Measurements from ENCODE around the gene OR2T11.
"Not testable (repeated sequence)": the region's sequence is repeated elsewhere in the genome, so short reads cannot be mapped to it uniquely, and the experiment has no call there.

OR2T11 gene

GRCh38 chr1:248634991-248635390, at the start of gene OR2T11:
Gene OR2T11 (minus strand): TSS chr1:248635091. CDS start chr1:248627128, 7,963 bp downstream.
- DNase-seq, result not testable (repeated sequence)

- DNase-seq, result no peak
Measured at GRCh38 chr1:248681651-248682050, 46.8 kb upstream of the OR2T11 start.

GRCh38 chr1:248670003-248670402, 35.1 kb upstream of the OR2T11 start:
- DNase-seq, result no peak

- not testable (repeated sequence) for DNase-seq
Measured at GRCh38 chr1:248663453-248664328, 28.8 kb upstream of the OR2T11 start.

GRCh38 chr1:248656797-248657196, 21.9 kb upstream of the OR2T11 start:
- DNase-seq, result not testable (repeated sequence)

- not testable (repeated sequence) for DNase-seq
Measured at GRCh38 chr1:248655354-248655753, 20.5 kb upstream of the OR2T11 start, which contains the start of gene OR2T27. Gene OR2T27 (minus strand): TSS chr1:248655528. CDS start chr1:248650884, 4,644 bp downstream.

GRCh38 chr1:248648770-248649536, 14.1 kb upstream of the OR2T11 start:
- not testable (repeated sequence) for DNase-seq

GRCh38 chr1:248645178-248645577, 10.3 kb upstream of the OR2T11 start, which contains the start of gene OR2T35:
Gene OR2T35 (minus strand): TSS chr1:248645278. CDS start chr1:248639258, 6,020 bp downstream.
- DNase-seq, result not testable (repeated sequence)

GRCh38 chr1:248642971-248643651, 8.2 kb upstream of the OR2T11 start:
- DNase-seq, result not testable (repeated sequence)

- not testable (repeated sequence) for DNase-seq
Measured at GRCh38 chr1:248641583-248641982, 6.7 kb upstream of the OR2T11 start.

- DNase-seq, result not testable (repeated sequence)
Measured at GRCh38 chr1:248640906-248641305, 6.0 kb upstream of the OR2T11 start.

- not testable (repeated sequence) for DNase-seq
Measured at GRCh38 chr1:248639652-248640051, 4.8 kb upstream of the OR2T11 start.

GRCh38 chr1:248636612-248637011, 1.7 kb upstream of the OR2T11 start:
- DNase-seq, result not testable (repeated sequence)

GRCh38 chr1:248631354-248632008, 3.4 kb downstream of the OR2T11 start:
- no peak for DNase-seq

GRCh38 chr1:248630551-248630950, 4.3 kb downstream of the OR2T11 start:
- DNase-seq, result no peak

- DNase-seq, result no peak
Measured at GRCh38 chr1:248627971-248628844, 6.7 kb downstream of the OR2T11 start.

GRCh38 chr1:248625971-248626370, 8.9 kb downstream of the OR2T11 start:
- DNase-seq, result no peak

- DNase-seq, result no peak
Measured at GRCh38 chr1:248625166-248625565, 9.7 kb downstream of the OR2T11 start.

GRCh38 chr1:248622570-248623001, 12.3 kb downstream of the OR2T11 start:
- DNase-seq, result no peak

- DNase-seq, result no peak
Measured at GRCh38 chr1:248621770-248622169, 13.1 kb downstream of the OR2T11 start.

- DNase-seq, result no peak
Measured at GRCh38 chr1:248618878-248619277, 16.0 kb downstream of the OR2T11 start.

Data from fibroblast of skin of right quadriceps (primary cell).